HG02588 (cell line): Measurements from ENCODE around the gene PTPRN2.
"Not testable (repeated sequence)": the region's sequence is repeated elsewhere in the genome, so short reads cannot be mapped to it uniquely, and the experiment has no call there.

Source experiments
- ATAC-seq: cut with Tn5 transposase; IDR thresholded peaks from one replicate; pipeline ENCODE4 v1.9.1; 2021; ENCODE audit warnings: mild to moderate bottlenecking, moderate library complexity; ENCODE audit not compliant: unreplicated experiment

Gene PTPRN2

DNA sequence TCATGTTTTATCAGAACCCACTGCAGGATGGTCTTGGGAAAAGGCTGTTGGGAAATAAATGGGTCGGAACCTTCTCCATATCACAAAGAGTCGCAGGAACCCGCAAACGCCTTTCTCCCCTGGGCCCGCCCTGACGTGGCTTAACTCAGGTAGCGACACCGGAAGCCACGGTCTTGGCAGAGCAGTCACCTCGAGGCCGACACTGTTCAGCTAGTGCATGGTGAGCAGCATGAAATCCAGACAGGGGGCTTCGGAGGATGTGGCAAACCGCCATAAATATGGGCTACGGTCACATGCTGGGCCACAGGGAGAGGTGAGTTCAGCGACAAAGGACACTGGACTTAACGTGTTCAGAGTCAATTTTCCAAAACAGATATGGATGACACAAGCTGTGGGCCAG lies 421.9 kb downstream of the PTPRN2 start:
- no peak for ATAC-seq

DNA sequence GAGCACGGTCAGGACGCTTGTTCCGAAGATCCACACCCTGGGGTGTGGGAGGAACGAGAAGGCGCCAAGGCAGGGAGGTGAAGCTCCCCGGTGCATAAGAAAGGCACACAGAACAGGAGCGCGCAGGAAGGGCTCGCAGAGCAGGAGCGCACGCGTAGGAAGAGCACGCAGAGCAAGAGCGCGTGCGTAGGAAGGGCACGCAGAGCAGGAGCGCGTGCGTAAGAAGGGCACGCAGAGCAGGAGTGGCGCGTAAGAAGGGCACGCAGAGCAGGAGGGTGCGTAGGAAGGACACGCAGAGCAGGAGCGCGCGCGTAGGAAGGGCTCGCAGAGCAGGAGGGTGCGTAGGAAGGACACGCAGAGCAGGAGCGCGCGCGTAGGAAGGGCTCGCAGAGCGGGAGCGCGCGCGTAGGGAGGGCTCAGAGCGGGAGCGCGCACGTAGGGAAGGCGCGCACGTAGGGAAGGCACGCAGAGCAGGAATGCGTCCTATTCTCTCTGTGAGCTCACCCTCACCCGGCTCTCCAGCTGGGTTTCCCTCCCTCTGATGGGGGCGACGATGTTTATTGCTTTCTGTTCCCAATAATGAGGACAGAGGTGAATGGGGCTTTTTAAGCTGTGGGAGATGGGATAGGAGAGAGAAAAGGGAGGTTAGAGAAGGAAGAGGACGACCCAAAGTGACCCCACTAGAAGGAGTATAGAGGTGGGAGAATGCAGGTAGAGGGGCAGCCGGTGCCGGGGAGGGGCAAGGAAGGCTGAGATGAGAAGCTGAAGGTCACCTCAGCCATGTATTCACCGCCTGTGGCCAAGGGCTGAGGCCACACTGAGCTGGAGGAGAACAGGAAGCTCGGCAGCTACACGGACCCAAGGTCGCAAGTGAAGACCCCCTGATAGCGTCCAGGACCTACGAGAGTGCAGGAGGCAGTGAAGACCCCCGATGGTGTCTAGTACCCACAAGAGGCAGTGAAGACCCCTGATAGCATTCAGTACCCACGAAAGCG lies 423.2 kb downstream of the PTPRN2 start:
- ATAC-seq: no peak

DNA sequence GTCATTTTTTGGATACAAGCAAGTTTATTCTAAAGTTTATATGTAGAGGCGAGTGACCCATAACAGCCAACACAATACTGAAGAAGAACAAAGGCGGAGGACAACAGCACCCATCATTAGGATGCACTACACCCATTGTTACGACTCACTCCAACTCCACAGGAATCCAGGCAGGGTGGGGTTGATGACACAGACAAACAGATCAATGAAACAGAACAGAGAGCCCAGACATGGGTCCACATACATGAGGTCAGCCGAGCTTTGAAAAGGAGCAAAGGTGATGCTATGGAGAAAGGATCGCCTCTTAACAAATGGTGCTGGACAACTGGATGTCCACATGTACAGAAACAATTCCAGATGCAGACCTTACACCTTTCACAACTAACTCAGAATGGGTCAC lies 426.4 kb downstream of the PTPRN2 start:
- no peak for ATAC-seq

DNA sequence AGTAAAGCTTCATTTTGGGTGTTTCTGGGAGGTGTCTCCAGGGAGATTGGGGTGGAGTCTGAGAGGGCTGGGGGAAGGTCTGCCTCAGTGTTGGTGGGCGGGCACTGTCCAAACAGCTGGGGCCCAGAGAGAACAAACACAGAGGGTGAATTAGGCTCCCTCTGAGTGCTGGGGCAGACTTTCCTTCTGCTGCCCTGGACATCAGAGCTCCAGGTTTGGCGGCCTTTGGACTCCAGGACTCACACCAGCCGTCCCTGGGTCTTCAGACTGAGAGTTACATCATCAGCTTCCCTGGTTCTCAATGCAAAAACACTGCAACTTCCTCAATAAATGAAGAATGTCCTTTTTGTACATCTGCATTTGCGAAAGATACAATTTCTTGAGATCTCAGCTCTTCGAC lies 427.4 kb downstream of the PTPRN2 start:
- no peak for ATAC-seq

DNA sequence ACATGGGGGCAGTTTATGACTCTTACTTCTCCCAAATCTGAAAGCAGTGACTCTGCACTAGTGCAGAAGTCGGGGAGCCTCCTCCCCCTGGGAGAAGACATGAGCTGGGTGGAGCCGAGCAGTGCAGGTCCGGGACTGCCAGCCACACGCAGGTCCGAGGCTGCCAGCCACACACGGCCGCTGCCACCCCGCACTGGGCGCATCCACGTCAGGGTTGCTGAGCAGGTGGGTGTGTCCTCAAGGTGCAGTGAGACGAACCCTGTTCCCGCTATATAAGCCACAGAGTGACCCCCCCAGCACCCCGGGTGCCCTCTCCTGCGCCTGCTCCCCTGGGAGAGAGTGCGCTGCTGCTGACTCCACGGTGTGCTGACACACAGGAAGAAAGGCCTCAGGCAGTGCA lies 430.2 kb downstream of the PTPRN2 start:
- ATAC-seq: no peak

DNA sequence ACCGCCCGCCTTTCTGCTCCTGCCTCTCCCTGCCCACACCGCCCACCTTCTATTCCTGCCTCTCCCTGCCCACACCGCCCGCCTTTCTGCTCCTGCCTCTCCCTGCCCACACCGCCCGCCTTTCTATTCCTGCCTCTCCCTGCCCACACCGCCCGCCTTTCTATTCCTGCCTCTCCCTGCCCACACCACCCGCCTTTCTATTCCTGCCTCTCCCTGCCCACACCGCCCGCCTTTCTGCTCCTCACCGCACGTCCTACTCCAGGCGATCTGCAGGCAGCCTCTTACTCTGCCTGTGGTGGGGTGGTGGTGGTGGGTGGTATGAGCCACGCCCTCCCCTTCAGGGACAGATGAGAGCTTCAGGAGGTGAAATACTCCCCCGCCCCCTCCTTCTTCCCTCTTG lies 436.4 kb downstream of the PTPRN2 start:
- ATAC-seq: not testable (repeated sequence)

DNA sequence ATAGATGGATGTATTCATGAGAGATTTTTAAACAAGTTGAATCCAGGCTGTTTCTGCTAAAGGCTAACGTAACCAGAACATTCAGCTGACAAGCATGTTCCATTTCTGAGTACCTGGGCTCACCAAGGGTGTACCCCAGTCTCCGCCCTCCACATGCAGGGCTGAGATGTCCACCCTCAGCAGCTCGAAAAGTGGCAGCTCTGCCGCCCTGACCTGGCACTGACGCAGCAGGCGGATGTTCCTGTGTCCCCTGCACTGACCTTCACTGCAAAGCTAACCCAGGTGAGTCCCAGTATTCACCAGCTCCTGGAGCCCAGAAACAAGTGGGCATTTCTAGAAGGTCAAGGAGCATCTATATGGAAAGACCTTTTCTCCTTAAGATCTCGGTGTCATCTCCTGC lies 437.4 kb downstream of the PTPRN2 start:
- no peak for ATAC-seq

DNA sequence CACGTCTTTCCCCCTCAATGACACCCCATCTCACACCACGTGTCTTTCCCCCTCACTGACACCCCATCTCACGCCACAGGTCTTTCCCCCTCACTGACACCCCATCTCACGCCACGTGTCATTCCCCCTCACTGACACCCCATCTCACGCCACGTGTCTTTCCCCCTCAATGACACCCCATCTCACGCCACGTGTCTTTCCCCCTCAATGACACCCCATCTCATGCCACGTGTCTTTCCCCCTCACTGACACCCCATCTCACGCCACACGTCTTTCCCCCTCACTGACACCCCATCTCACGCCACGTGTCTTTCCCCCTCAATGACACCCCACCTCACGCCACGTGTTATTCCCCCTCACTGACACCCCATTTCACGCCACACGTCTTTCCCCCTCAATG lies 440.2 kb downstream of the PTPRN2 start:
- not testable (repeated sequence) for ATAC-seq

DNA sequence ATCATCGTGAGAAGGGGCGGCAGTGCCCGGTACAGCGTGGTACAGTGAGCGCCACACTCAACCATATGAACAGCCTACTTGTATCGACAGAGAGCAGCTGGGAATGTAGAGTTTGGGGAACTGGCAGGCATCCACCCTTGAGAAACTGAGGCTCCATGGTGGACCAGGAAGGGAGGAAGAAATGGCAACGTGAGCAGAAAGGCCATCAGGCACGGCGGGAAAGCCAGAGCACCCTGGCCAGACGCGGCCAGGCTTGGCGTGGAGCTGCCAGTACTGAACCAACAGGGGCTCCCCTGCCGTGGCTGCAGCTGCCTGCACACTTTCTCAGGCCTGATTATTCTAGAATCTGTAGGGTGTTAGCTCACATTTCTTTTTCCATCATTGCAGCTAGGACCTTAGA lies 442.3 kb downstream of the PTPRN2 start:
- no peak for ATAC-seq

DNA sequence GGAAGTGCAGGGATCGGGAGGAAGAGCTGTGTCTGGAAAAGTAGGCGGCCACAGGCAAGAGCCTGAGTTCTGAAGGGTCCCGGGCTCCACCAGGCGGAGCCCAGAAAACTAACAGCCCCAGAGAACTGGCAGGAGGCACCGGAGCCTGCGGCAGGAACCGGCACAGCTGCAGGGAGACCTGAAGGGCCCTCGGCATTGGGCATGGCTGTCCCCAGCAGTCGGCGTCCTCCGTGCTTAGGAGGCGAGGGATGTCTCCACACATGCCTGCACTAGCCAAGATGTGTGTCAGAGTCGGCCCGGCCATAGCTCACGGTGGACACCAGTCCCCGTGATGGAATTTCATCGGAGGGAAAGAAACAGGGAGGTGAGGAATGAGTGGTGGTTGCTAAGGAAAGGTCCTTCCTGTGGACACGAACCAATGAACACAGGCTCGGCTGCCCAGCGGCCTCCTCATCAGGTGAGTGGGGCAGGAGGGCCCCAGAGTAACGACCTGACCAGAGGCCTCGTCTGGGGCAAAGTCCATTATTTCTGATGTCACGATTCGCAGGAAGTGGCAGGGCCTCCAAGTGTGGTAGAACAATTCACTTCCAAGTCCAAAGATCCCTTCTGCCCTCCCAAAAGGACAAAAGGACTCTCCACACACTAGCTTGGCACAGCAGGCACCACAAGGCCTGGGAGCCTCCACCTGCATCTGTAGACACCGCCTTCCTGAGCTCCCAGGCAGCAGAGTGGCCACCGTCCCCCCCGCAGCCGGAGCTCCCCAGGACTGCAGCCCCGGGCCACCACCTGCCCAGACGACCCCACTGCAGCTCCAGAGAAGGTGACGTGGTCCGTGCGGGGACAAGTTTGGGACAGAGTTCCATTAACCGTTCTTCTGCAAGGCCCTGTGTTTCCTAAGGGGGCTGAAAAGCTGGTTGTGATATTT lies 444.2 kb downstream of the PTPRN2 start:
- no peak for ATAC-seq

DNA sequence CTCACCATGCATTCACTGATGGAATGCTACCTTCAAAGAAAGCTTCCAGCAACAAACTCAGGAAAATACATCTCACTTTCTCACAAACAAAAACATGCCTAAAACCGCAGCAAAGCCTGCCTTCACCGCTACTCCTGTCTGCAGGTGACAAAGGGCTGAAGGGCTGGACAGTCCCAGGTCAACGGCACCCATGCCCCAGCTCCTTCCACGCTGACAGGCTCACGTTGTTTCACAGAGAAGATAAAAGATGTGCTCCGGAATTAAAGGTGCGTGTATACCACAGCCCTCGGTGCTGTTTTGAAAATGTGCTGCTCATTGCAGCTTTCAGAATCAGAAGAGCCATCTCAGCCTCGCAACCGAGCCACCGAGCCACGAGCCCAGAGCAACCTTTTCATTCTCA lies 445.0 kb downstream of the PTPRN2 start:
- no peak for ATAC-seq

DNA sequence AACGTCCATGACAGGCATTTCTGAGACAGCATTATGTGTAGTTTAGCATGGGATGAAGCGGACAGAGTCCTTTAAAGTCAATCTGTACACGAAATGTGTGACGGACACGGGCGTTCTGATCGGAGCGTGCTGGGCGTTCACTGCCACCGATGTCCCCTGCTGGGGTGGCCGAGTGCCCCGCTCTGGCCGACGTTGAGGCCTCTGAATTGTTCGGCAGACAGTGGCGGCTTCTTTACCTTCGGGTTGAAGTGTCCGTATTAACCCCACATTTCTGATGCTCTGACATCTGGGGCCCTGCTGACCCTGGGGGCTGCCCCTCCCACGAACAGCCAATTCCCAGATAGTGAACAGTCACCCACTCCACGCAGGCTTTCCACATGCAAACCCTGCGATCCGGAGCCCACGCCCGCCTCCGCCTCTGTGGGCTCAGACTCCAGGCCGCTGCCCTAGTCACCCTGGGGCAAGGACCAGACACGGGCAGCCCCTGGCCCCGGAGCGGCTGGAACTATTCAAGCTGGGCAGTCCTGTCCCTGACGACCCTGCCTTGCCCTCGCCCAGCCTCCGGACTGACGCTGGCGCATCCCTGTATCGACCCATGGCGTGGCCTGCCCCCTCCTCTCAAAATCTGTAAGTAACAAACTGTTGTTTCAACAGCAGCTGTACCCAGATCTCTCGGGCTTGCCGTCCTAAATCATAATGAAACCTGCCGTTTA lies 445.7 kb downstream of the PTPRN2 start:
- ATAC-seq: no peak

DNA sequence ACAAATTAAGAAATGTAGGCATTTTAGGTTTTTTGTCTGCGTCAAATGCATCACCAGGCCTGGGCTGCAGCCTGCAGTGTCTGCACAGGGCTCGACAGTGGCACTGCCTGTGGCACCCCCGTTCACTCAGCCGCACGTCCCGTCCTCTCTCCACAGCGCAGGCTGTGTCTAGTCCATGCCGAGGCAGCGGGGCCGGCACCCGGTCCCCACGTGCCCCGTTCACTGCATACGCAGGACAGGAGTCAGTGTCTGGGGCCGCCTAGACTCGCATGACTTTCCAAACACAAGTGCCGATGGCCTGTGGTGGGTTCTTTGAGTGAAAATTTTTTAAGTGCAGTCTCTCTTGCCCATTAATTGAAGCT lies 446.4 kb downstream of the PTPRN2 start:
- no peak for ATAC-seq

DNA sequence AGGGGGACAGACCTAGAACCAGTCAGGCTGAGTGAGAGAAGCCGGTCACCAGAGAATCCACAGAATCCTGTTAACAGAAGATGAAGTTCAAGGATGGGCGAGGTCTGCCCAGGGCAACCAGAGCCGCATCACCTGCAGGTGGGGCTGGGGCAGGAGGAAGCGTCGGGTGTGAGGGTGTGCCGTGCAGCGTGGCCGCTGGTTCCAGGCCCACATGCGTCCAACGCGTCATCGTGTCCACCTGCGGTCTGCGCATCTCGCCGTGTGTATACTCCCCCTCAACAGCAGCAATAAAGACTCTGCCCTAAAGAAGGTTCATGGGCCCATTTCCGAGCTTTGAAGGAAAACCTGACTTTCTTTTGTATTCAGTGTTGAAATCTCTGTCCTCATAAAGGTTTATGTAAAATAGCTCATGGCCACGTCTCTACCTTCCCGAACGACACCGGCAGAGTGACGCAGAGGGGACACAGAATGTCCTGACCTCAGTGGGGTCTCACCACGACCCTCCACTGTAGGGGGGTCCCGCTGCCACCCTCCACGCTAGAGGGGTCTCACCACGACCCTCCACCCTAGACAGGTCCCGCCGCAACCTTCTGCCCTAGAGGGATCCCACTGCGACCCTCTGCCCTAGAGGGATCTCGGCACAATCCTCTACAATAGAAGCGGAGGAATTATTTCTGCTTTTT lies 446.9 kb downstream of the PTPRN2 start:
- ATAC-seq: no peak

DNA sequence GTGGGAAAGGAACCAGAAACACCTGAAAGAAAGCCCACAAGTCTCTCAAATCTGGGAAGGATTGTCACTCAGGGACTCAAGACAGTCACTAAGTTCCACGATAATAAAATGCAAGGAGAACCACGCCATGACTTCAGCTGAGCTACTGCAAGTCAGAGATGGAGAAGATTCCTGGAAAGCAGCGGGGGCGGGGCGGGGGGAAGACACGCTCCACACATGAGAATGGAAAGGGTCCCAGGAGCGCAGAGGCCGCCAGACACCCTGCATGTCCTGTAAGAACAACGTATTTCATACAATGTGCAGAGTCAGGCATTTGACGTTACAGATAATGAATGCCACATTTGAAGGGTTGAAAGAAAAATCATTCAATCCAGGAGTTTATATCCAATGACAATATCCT lies 448.1 kb downstream of the PTPRN2 start:
- ATAC-seq: no peak

DNA sequence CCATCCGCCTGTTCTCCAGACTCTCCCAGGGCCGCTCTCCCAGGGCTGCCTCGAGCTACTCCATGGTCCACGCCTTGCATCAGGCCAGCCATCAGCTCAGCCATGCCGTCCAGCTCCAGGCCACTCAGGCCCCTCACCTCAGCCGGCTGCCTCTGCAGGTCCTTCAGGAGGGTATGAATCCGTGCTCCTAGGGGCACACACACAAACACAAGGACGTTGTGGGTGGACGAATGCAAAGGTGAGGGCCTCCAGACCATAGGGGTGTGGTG lies 449.4 kb downstream of the PTPRN2 start:
- no peak for ATAC-seq

DNA sequence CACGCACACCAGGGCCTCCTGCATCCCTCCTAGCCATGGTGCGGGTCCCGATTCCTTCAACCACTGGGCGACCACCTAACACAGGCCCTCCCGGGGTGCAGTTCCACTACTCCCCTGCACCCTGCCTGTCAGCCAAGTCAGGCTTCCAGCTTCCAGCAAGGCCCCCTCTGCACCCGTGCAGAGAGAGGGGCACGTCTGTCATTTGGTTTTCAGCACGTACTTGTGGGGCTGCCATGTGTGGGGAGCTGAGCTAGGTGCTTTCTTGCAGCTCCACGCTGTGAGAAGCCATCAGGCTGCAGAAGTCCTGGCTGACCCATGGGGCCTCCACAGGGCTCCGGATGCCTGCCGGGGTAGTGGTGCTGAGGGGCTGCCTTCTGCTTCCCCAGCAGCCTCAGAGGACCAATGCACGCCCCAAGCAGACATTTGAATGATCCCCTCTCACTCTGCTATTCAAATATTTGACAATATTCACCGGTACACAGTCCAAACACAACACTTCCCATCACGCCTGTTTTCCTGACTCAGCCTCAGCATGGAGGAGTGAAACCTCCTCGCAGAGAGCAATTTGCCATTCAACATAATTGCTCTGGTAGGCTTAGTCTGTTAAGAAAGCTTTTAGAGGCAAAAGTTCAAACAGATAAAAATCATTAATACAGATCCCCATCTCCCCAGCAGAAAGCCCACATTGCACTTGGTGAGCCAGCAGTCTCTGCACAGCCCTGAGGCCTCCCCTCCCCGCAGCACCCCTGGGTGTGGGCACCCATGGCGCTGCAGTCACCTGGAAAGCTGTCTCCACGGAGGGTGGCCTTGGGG lies 449.9 kb downstream of the PTPRN2 start:
- ATAC-seq: no peak

DNA sequence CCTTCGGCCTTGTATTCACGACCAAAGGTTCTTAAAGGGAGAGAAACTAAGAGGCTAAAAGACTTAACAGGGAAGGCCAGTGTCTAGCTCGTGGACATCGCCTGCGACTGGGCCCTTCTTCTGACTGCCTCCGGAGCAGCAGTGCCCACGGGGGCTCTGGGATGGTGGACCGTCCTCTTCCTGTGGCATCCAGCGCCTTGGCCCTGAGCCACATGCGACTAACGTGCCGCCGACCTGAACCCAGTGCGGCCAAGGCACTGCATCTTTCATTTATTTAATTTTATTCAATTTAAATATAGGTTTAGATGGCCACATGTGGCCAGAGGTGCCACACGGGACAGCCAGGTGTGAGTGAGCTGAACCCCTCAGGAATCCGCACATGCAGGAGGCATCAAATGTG lies 451.7 kb downstream of the PTPRN2 start:
- no peak for ATAC-seq

DNA sequence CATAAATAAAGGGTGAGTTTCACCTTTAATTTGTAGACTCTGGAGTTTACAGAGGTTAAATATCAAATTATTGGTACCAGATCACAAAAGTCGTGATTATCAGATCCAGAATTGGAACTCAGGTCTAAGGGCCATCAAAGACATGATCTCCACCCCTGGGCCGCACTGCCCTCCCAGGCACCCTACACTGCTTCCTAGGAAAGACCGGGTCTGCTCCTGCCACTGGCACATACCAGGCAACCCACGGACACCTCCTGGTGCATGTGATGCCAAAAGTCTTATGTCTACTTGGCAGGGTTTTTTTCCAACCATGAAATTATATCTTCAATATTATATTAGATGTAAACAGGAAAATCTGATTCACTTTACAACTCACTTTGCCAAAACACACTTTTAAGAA lies 452.8 kb downstream of the PTPRN2 start:
- ATAC-seq: no peak
